AG04450 (cell line): ENCODE measurements around the gene ZNF81. TPM values are rescaled to one million over a fixed set of nuclear protein-coding genes. Genes with fewer than 3 reads are reported as not detected.

Experiments used
- CTCF ChIA-PET: fragments of 300-600, 350-600 bp; formaldehyde crosslinking; extraction: SDS; loops from one replicate; lab custom pipeline; 2022; ENCODE audit warnings: antibody characterized with exemption, inconsistent platforms; lab: Charles Lee
- POLR2A ChIA-PET: fragments of 350-600 bp; formaldehyde crosslinking; extraction: SDS; loops from one replicate; lab custom pipeline; 2021; ENCODE audit warnings: antibody characterized with exemption, inconsistent platforms; lab: Yijun Ruan, JAX
- DNase-seq: peaks from one replicate; pipeline ENCODE4 v3.0.0-alpha.2; 2011; ENCODE audit warnings: low read depth, low spot score
- H3K27ac ChIP-seq: one replicate; pipeline ENCODE4 v1.5.1; 2012; ENCODE audit warnings: low read depth, low read length, control low read depth
- H3K27me3 ChIP-seq: one replicate; pipeline ENCODE4 v1.6.0; 2012; ENCODE audit warnings: low read length; ENCODE audit not compliant: control insufficient read depth, insufficient read depth
- H3K4me3 ChIP-seq: 2 replicates; pipeline ENCODE4 v1.5.1; 2011; ENCODE audit warnings: mild to moderate bottlenecking, low read depth, low read length, control low read depth
- H3K9me3 ChIP-seq: 2 replicates; pipeline ENCODE4 v1.5.1; 2012; ENCODE audit warnings: low read length; ENCODE audit not compliant: control insufficient read depth, insufficient read depth
- CTCF ChIP-seq: IDR thresholded peaks from 2 replicates; pipeline ENCODE4 v1.5.1; 2011; ENCODE audit warnings: low read depth, low read length, control low read depth, inconsistent platforms
- polyA plus RNA-seq: library from polyadenylated mRNA; depleted of rRNA; stranded (reverse); fragments of >200 nt; gene quantifications from 2 replicates; pipeline ENCODE4 v1.2.3, GENCODE V29; 2011

The ZNF81 gene
- polyA plus RNA-seq, 1 experiment, result 4.7 TPM

GRCh38 chrX:47873123-47873522, 36.4 kb downstream of the ZNF81 start:
- DNase-seq, result no peak
- Histone ChIP-seq H3K27me3 (no peaks in the 10 kb centered on the region), H3K27ac (no peak overlapping the region), H3K9me3 (no peaks in the 10 kb centered on the region), H3K4me3 (no peak overlapping the region)
- TF ChIP-seq CTCF, result no peak
- ChIA-PET CTCF (no interaction called here), POLR2A (no interaction called here)

DNA sequence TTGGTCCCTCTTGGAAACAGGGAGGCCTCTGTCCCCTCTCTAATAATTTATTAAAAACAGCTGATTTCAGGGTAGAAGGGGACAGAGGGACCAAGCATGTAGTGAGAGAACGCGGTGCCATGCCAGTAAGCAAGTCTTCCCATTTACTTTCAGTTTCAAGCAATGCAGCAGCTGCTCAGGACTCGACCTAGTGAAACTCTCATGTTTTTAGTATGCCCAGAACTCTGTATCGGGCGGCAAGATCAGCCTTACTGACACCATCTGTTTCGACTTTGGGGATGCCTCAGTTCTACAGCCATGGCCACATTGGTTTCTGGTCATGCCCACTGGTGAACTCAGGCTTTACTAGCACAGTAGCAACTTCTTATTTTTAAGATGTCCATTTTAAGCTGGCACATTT, 40.6 kb downstream of the ZNF81 start:
- no peak overlapping the region for H3K27ac ChIP-seq
- H3K27me3 ChIP-seq, result no peaks in the 10 kb centered on the region
- CTCF ChIA-PET, result no interaction called here
- DNase-seq, result no peak
- no peak overlapping the region for H3K4me3 ChIP-seq
- POLR2A ChIA-PET, result no interaction called here
- TF ChIP-seq CTCF, result no peak
- H3K9me3 ChIP-seq, result no peaks in the 10 kb centered on the region

GRCh38 chrX:47878198-47878597, 41.5 kb downstream of the ZNF81 start:
- H3K4me3 ChIP-seq, result no peak overlapping the region
- CTCF ChIA-PET, result no interaction called here

DNA sequence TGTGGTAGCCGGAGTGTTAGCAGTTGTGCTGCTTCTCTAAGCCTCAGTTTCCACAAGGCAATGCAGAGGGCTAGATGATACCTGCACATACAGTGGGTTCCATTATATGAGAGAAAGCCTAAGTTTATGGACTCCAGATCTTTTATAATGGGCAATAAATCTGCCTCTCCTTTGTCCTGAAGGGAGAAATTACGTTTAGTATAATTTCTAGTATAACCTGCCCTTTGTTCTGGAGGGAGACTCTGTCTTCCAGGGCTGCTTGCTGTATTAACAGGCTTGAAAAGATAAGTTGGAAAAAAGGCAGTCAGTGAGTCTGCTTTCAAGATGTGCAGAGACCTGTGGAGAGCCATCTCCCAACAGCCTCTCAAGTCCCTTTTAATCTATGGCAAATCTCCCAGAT, 42.8 kb downstream of the ZNF81 start:
- DNase-seq, result no peak
- POLR2A ChIA-PET, result no interaction called here
- H3K27ac ChIP-seq, result no peak overlapping the region
- CTCF ChIA-PET, result no interaction called here
- H3K9me3 ChIP-seq, result no peaks in the 10 kb centered on the region
- no peaks in the 10 kb centered on the region for H3K27me3 ChIP-seq
- no peak for TF ChIP-seq CTCF
- no peak overlapping the region for H3K4me3 ChIP-seq

More at GRCh38 chrX:47878198-47878597, 41.5 kb downstream of the ZNF81 start:
- no peaks in the 10 kb centered on the region for H3K27me3 ChIP-seq
- TF ChIP-seq CTCF, result no peak
- no peak overlapping the region for H3K27ac ChIP-seq
- DNase-seq, result no peak
- POLR2A ChIA-PET, result no interaction called here
- H3K9me3 ChIP-seq, result no peaks in the 10 kb centered on the region

DNA sequence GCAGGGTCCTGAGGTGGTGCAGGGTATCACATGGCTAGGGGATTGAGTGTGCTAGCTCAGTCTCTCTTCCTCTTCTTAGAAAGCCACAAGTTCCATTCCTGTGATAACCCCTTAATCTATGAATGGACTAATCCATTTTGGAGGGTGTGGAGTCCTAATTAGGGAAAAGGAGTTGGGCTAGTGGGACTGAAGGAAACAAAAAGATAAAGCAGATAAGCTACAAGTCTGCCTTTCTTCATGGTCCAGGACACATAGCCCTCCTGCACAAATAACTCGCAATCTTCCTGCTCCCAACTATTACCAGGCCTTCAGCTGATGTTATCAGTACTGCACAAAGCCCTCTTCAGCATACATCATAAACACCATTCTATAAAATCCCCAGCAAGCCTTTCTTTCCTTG, 44.2 kb downstream of the ZNF81 start:
- no peak for DNase-seq
- no peak overlapping the region for H3K4me3 ChIP-seq
- CTCF ChIA-PET, result no interaction called here
- no peak for TF ChIP-seq CTCF
- no peaks in the 10 kb centered on the region for H3K27me3 ChIP-seq
- no peak overlapping the region for H3K27ac ChIP-seq
- no peaks in the 10 kb centered on the region for H3K9me3 ChIP-seq
- POLR2A ChIA-PET, result no interaction called here
